Sigmoid colon (tissue), 7 donors: ENCODE data around the gene SERPINA5. TPM values are rescaled to one million over a fixed set of nuclear protein-coding genes. Genes with fewer than 3 reads are reported as not detected.

Experiments
- DNase-seq: peaks from one replicate; pipeline ENCODE4 v3.0.0-alpha.2; 2019
- H3K27ac ChIP-seq, 4 donors: fragments of 200-600 bp; sonication (generic); one replicate each; pipeline ENCODE4 v1.5.1; 2016 to 2019; ENCODE audit warnings: mild to moderate bottlenecking in 1 of 4
- H3K27me3 ChIP-seq, 3 donors: fragments of 200-600 bp; sonication (generic); one replicate each; pipeline ENCODE4 v1.5.1; 2019; ENCODE audit warnings: mild to moderate bottlenecking in 1 of 3
- H3K36me3 ChIP-seq, 4 donors: fragments of 200-600 bp; sonication (generic); one replicate each; pipeline ENCODE4 v1.5.1; 2016 to 2019
- H3K4me1 ChIP-seq, 4 donors: fragments of 200-600 bp; sonication (generic); one replicate each; pipeline ENCODE4 v1.5.1; 2017 to 2019
- H3K4me3 ChIP-seq, 4 donors: fragments of 200-600 bp; sonication (generic); one replicate each; pipeline ENCODE4 v1.5.1; 2017 to 2019; ENCODE audit warnings: mild to moderate bottlenecking in 2 of 4, moderate library complexity in 1 of 4
- H3K9me3 ChIP-seq, 4 donors: fragments of 200-600 bp in 3 of 4; sonication (generic) in 3 of 4; one replicate each; pipeline versions ENCODE4 v1.5.1 to v1.6.1; 2013 to 2019
- CTCF ChIP-seq, 4 experiments: fragments of 450-650 bp in 3 of 4; fragments of 200-600 bp in 1 of 4; IDR thresholded peaks; one replicate each; pipeline ENCODE4 v1.5.1; 2016 to 2019; ENCODE audit warnings: antibody characterized with exemption in 4 of 4, mild to moderate bottlenecking in 3 of 4, moderate library complexity in 2 of 4
- EP300 ChIP-seq, 4 donors: sonication (generic); formaldehyde crosslinking; IDR thresholded peaks; one replicate each; pipeline ENCODE4 v1.6.1; 2017; ENCODE audit warnings: antibody characterized with exemption in 4 of 4
- POLR2A ChIP-seq, 2 donors: fragments of 450-650 bp; IDR thresholded peaks; one replicate each; pipeline ENCODE4 v1.6.1; 2016; ENCODE audit warnings: antibody characterized with exemption in 2 of 2, mild to moderate bottlenecking in 2 of 2, moderate library complexity in 2 of 2
- POLR2AphosphoS5 ChIP-seq, 4 donors: sonication (generic); formaldehyde crosslinking; IDR thresholded peaks; one replicate each; pipeline ENCODE4 v1.6.1; 2017; ENCODE audit warnings: antibody characterized with exemption in 4 of 4
- WGBS, 2 donors: extraction: QIAGEN DNeasy Blood & Tissue Kit; methylation state at CpG; one replicate each; pipeline ENCODE4 v1.1.7; 2013; 5-methylcytosine and 5-hydroxymethylcytosine counted together
- intact Hi-C: fragments of 100-400 bp; cut with DNase I; formaldehyde crosslinking; loops from one replicate; pipeline ENCODE4 v1.15.1; 2023
- polyA plus RNA-seq, 3 donors: library from polyadenylated mRNA; stranded (reverse); fragments of 200-250 nt; gene quantifications; one replicate each; pipeline ENCODE4 v1.2.3, GENCODE V29; 2013
- total RNA-seq, 4 donors: library from RNA; depleted of rRNA; stranded (reverse); fragments of >200 nt; gene quantifications; one replicate each; pipeline ENCODE4 v1.1.0, GENCODE V29; 2016
- donor health status: healthy with polysubstance abuse.
- donor health status: Bipolar disorder and iron deficiency.
- donor health status: healthy.

SERPINA5 gene
- total and polyA plus RNA-seq, 7 donors: 0.69 to 9.3 (median 3.2) TPM; not detected in 1

- Histone ChIP-seq H3K9me3 (no peaks in the 10 kb centered on the region), H3K27me3 (no peaks in the 10 kb centered on the region), H3K36me3 (no peaks in the 10 kb centered on the region), H3K4me3 (no peak overlapping the region), H3K27ac (no peak overlapping the region), H3K4me1 (no peaks in the 10 kb centered on the region)
- intact Hi-C loops: no loop called here
- TF ChIP-seq POLR2AphosphoS5 (IDR thresholded peaks at IDR 0.05): no peak
- TF ChIP-seq POLR2A (IDR thresholded peaks at IDR 0.05): no peak
- TF ChIP-seq EP300 (IDR thresholded peaks at IDR 0.05): no peak
- TF ChIP-seq CTCF (IDR thresholded peaks at IDR 0.05): no peak
- no peak for DNase-seq
- 88 to 89% methylated on average over 20 of the region's 20 CpGs for WGBS, 2 donors
Measured at GRCh38 chr14:94569381-94570001, 11.7 kb upstream of the SERPINA5 start.

- no peak overlapping the region for H3K4me3 ChIP-seq
- WGBS, 2 donors: 86 to 89% methylated on average over 6 of the region's 6 CpGs
- H3K9me3 ChIP-seq: no peaks in the 10 kb centered on the region
- intact Hi-C loops: no loop called here
- no peaks in the 10 kb centered on the region for H3K27me3 ChIP-seq
- H3K4me1 ChIP-seq: no peaks in the 10 kb centered on the region
- no peak overlapping the region for H3K27ac ChIP-seq
- no peaks in the 10 kb centered on the region for H3K36me3 ChIP-seq
- DNase-seq: no peak
- no peak for TF ChIP-seq POLR2AphosphoS5 (IDR thresholded peaks at IDR 0.05)
- TF ChIP-seq EP300 (IDR thresholded peaks at IDR 0.05): no peak
- no peak for TF ChIP-seq POLR2A (IDR thresholded peaks at IDR 0.05)
- no peak for TF ChIP-seq CTCF (IDR thresholded peaks at IDR 0.05)
Measured at GRCh38 chr14:94570002-94570400, 11.2 kb upstream of the SERPINA5 start.

- no peaks in the 10 kb centered on the region for H3K4me1 ChIP-seq
- WGBS, 2 donors: 83 to 90% methylated on average over 9 of the region's 9 CpGs
- no peak overlapping the region for H3K4me3 ChIP-seq
- H3K27me3 ChIP-seq: no peaks in the 10 kb centered on the region
- H3K27ac ChIP-seq: no peak overlapping the region
- no peaks in the 10 kb centered on the region for H3K9me3 ChIP-seq
- DNase-seq: no peak
- intact Hi-C loops: no loop called here
- H3K36me3 ChIP-seq: no peaks in the 10 kb centered on the region
- TF ChIP-seq CTCF (IDR thresholded peaks at IDR 0.05) (no peak), POLR2A (IDR thresholded peaks at IDR 0.05) (no peak), EP300 (IDR thresholded peaks at IDR 0.05) (no peak), POLR2AphosphoS5 (IDR thresholded peaks at IDR 0.05) (no peak)
Measured at GRCh38 chr14:94570440-94570839, 10.8 kb upstream of the SERPINA5 start.

- WGBS, 2 donors: 64 to 68% methylated on average over 7 of the region's 7 CpGs
- peak overlapping the region; percentile 26 to 45 (median 36) for H3K27ac ChIP-seq
- no peaks in the 10 kb centered on the region for H3K4me1 ChIP-seq
- no peak for DNase-seq
- H3K36me3 ChIP-seq: no peaks in the 10 kb centered on the region
- H3K27me3 ChIP-seq: no peaks in the 10 kb centered on the region
- intact Hi-C loops: no loop called here
- no peak for TF ChIP-seq EP300 (IDR thresholded peaks at IDR 0.05)
- TF ChIP-seq CTCF (IDR thresholded peaks at IDR 0.05): no peak
- TF ChIP-seq POLR2A (IDR thresholded peaks at IDR 0.05): no peak
- TF ChIP-seq POLR2AphosphoS5 (IDR thresholded peaks at IDR 0.05): no peak
- H3K9me3 ChIP-seq: no peaks in the 10 kb centered on the region
- H3K4me3 ChIP-seq: no peak overlapping the region
Measured at GRCh38 chr14:94571395-94571794, 9.8 kb upstream of the SERPINA5 start.

- no peaks in the 10 kb centered on the region for H3K36me3 ChIP-seq
- H3K27ac ChIP-seq: peak overlapping the region in 3 of 4 donors; percentile 26 to 45 (median 40)
- no peaks in the 10 kb centered on the region for H3K4me1 ChIP-seq
- H3K4me3 ChIP-seq: no peak overlapping the region
- TF ChIP-seq POLR2AphosphoS5 (IDR thresholded peaks at IDR 0.05): no peak
- no peaks in the 10 kb centered on the region for H3K9me3 ChIP-seq
- DNase-seq: no peak
- H3K27me3 ChIP-seq: no peaks in the 10 kb centered on the region
- intact Hi-C loops: no loop called here
- whole genome bisulfite sequencing, 2 donors: 81 to 91% methylated on average over 6 of the region's 6 CpGs
Measured at GRCh38 chr14:94571950-94572349, 9.3 kb upstream of the SERPINA5 start.
